SK-N-SH (cell line): ENCODE data around the gene TECTB.

Experiments used
- RFX5 ChIP-seq: IDR thresholded peaks from 2 replicates; pipeline ENCODE4 v1.6.1; 2012; ENCODE audit warnings: mild to moderate bottlenecking, improper control_type of control experiment, low read length
- TCF12 ChIP-seq: IDR thresholded peaks from 2 replicates; pipeline ENCODE4 v1.4.0; 2012

DNA sequence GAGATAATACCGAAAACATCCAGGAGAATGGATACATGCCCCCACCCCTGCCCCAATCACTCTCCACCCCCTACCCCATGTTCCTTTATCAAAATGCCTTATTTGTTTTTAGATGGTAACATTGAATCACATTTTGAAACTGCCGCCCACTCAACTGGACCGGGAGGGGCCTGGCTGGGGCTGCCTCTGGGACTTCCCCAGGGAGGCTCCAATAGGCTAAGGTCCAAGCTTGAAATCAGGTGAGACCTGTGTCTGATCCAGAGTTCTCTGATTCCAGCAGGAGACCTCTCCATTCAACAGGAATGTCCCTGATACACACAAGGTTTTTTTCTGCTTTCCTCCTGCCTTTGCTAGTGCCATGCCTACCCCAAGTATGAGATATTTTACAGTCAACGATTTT lies 47.0 kb downstream of the TECTB start:
- no peak for TF ChIP-seq RFX5
- no peak for TF ChIP-seq TCF12
